Calu3 (cell line): ENCODE measurements around the gene EIF5A. TPM values are rescaled to one million over a fixed set of nuclear protein-coding genes. Genes with fewer than 3 reads are reported as not detected.

ENCODE experiments used
- BruUV-seq: library from RNA; stranded (reverse); fragments of 400-500 nt; replicated peaks from 2 replicates; lab custom pipeline; 2021; lab: Mats Ljungman, UMichigan
- CTCF ChIA-PET: fragments of 300-600 bp; sonication (Branson Sonifier 250); formaldehyde crosslinking; loops from one replicate; lab custom pipeline; 2022; ENCODE audit warnings: antibody characterized with exemption; lab: Charles Lee
- DNase-seq: peaks from one replicate; pipeline ENCODE4 v3.0.0; 2022
- H3K27ac Mint-ChIP-seq: one replicate; pipeline ENCODE4 v1.8.0; 2022; ENCODE audit warnings: mixed read lengths; ENCODE audit not compliant: unreplicated experiment
- H3K27me3 Mint-ChIP-seq: one replicate; pipeline ENCODE4 v1.8.0; 2022; ENCODE audit warnings: mixed read lengths; ENCODE audit not compliant: unreplicated experiment
- H3K36me3 Mint-ChIP-seq: one replicate; pipeline ENCODE4 v1.8.0; 2022; ENCODE audit warnings: mild to moderate bottlenecking, moderate library complexity, mixed read lengths; ENCODE audit not compliant: insufficient read depth, unreplicated experiment
- H3K4me1 Mint-ChIP-seq: one replicate; pipeline ENCODE4 v1.8.0; 2022; ENCODE audit warnings: mild to moderate bottlenecking, low read depth, mixed read lengths; ENCODE audit not compliant: unreplicated experiment
- H3K4me3 Mint-ChIP-seq: one replicate; pipeline ENCODE4 v1.8.0; 2022; ENCODE audit warnings: mild to moderate bottlenecking, low read depth, moderate library complexity, mixed read lengths; ENCODE audit not compliant: unreplicated experiment
- H3K9me3 Mint-ChIP-seq: one replicate; pipeline ENCODE4 v1.8.0; 2022; ENCODE audit warnings: low read depth, mixed read lengths; ENCODE audit not compliant: unreplicated experiment
- CTCF ChIP-seq: fragments of 200-600 bp; IDR thresholded peaks from one replicate; pipeline ENCODE4 v1.8.0; 2022; ENCODE audit warnings: antibody characterized with exemption; ENCODE audit not compliant: unreplicated experiment
- intact Hi-C: fragments of 100-400 bp; cut with micrococcal nuclease; formaldehyde crosslinking; loops from one replicate; pipeline ENCODE4 v1.10.0; 2022; ENCODE audit not compliant: unreplicated experiment
- total RNA-seq: library from RNA; stranded (reverse); gene quantifications from 2 replicates; pipeline ENCODE4 v1.2.3, GENCODE V29; 2022

Gene EIF5A
- total RNA-seq, 1 experiment from 2014 or later = 608 TPM

DNA sequence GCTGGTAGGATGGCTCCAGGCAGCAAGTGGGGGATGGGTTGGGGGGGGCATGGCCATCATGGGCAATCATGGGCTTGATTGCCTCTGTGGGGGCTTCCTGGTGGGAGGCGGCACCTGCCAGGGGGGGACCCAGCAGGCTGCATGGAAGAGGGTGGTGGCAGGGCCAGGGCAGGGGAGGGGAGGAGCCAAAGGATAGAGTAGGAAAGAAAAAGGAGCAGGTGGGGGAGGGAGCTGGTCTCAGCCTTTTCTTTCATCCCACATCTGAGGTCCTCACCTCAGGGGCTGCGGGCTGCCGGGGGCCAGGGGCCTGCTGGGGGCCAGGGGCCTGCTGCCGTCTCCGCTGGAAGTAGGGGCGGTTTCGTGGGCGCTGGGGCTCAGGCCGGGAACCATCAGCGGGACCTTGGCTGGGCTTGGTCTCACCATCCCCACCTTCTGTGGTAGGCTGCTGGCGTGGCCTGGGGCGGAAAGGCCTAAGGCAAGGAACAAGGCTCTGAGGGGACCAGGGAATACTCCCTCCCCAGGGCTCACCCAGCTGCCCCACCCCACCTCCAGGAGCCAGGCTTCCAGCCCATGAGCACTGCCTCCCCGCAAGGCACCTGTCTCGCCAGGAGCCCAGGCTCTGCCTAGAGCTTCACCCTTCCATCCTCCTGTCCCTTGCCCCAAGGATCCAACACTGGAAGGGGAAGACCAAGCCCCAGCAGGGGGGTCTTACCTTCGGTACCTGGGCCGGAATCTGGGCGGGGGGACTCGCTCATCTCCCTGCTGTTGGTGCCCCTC lies 18.0 kb upstream of the EIF5A start:
- intact Hi-C loops = no loop called here
- DNase-seq = no peak
- Mint-ChIP-seq H3K36me3 (peaks cover 3% of the 10 kb centered on the region), H3K4me3 (no peak overlapping the region), H3K9me3 (no peaks in the 10 kb centered on the region), H3K27ac (no peak overlapping the region), H3K27me3 (peaks cover 31% of the 10 kb centered on the region), H3K4me1 (no peaks in the 10 kb centered on the region)
- no peak for TF ChIP-seq CTCF
- no TSS peak for BruUV-seq
- CTCF ChIA-PET = interaction anchor here (0.5 to 0.7 kb wide), 2 partner anchors 22 to 281 kb away, joined by 3 to 10 read pairs; no protein-coding TSS in a partner anchor

DNA sequence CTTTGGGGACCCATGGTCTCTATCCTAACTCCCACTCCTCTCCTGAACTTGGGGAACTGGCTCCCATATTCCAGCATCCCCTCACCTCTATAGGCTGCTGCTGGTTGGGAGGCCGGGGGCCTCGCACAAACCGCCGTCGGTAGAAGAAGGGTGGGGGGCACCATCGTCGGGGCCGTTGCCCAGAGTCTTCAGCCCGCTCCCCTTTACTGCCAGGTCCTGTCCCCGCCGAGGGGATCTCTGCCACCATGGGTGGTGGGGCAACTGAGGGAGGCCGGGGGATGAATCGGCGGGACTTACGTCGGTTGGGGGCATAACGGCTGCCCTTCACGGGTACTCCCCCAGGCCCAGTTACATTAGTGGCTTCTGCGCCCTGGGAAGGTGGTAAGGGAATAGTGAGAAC lies 17.3 kb upstream of the EIF5A start:
- peaks cover 8% of the 10 kb centered on the region for H3K36me3 Mint-ChIP-seq
- H3K4me3 Mint-ChIP-seq = no peak overlapping the region
- TF ChIP-seq CTCF = no peak
- no peak overlapping the region for H3K27ac Mint-ChIP-seq
- no peaks in the 10 kb centered on the region for H3K9me3 Mint-ChIP-seq
- H3K4me1 Mint-ChIP-seq = peaks cover 4% of the 10 kb centered on the region
- DNase-seq = no peak
- CTCF ChIA-PET = no interaction called here
- intact Hi-C loops = no loop called here
- H3K27me3 Mint-ChIP-seq = peaks cover 31% of the 10 kb centered on the region
- BruUV-seq = no TSS peak

DNA sequence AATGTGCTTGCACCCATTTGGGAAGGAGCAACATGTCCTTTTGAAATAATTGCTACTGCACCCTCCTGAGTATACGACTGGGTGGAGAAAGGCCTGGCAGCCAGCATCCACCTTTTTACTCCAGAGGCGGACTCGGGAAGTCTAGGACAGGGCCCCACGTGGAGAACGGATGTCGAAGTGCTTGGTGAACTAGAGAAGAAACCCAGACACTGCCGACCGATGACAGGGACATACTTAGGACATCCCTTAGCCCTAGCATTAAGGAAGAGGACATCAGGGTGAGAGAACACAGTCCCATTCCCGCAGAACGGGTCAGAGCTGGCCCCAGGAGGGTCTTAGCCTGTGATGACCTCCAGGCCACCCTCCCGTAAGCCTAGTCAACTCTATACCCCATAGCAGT lies 16.7 kb upstream of the EIF5A start:
- intact Hi-C loops = no loop called here
- Mint-ChIP-seq H3K4me1 (peaks cover 8% of the 10 kb centered on the region), H3K27ac (no peak overlapping the region), H3K4me3 (no peak overlapping the region), H3K36me3 (peaks cover 8% of the 10 kb centered on the region), H3K9me3 (no peaks in the 10 kb centered on the region), H3K27me3 (peaks cover 31% of the 10 kb centered on the region)
- CTCF ChIA-PET = no interaction called here
- BruUV-seq = no TSS peak
- no peak for TF ChIP-seq CTCF
- no peak for DNase-seq

GRCh38 chr17:7292194-7292593 lies 15.2 kb upstream of the EIF5A start:
- Mint-ChIP-seq H3K9me3 (no peaks in the 10 kb centered on the region), H3K27me3 (peaks cover 30% of the 10 kb centered on the region), H3K4me1 (peaks cover 15% of the 10 kb centered on the region), H3K4me3 (no peak overlapping the region), H3K27ac (no peak overlapping the region), H3K36me3 (peaks cover 8% of the 10 kb centered on the region)
- no peak for DNase-seq
- BruUV-seq = no TSS peak
- CTCF ChIA-PET = interaction anchor here (0.5 kb wide), 1 partner anchor 20 kb away, joined by 4 read pairs; no protein-coding TSS in a partner anchor
- no peak for TF ChIP-seq CTCF
- intact Hi-C loops = no loop called here
